ENCODE data around the gene CDX1.
"Not testable (repeated sequence)": the region's sequence is repeated elsewhere in the genome, so short reads cannot be mapped to it uniquely, and the experiment has no call there.

Gene CDX1

GRCh38 chr5:150233706-150234105 lies 67.1 kb downstream of the CDX1 start:
- not testable (repeated sequence) for DNase-seq (ENCODE audit: low read depth)
